GM12892 (cell line): ENCODE data around the gene SPTLC3.

Source experiments
- DNase-seq: peaks from one replicate; pipeline ENCODE4 v3.0.0; 2011; ENCODE audit not compliant: insufficient read length
- FAIRE-seq: peaks from 2 replicates; lab custom pipeline; 2011; peaks lifted over from hg19 to GRCh38; lab: Jason Lieb, UNC
- POLR2A ChIP-seq: IDR thresholded peaks from 2 replicates; pipeline ENCODE4 v1.6.1; 2011; ENCODE audit warnings: low read depth, low read length, control low read depth
- POLR2AphosphoS5 ChIP-seq: IDR thresholded peaks from 2 replicates; pipeline ENCODE4 v1.6.1; 2011; ENCODE audit warnings: low read depth, low read length, control low read depth
- TAF1 ChIP-seq: IDR thresholded peaks from 2 replicates; pipeline ENCODE4 v1.6.1; 2011; ENCODE audit warnings: low read depth, mild to moderate bottlenecking, control low read depth, low read length, borderline replicate concordance

SPTLC3 gene

DNA sequence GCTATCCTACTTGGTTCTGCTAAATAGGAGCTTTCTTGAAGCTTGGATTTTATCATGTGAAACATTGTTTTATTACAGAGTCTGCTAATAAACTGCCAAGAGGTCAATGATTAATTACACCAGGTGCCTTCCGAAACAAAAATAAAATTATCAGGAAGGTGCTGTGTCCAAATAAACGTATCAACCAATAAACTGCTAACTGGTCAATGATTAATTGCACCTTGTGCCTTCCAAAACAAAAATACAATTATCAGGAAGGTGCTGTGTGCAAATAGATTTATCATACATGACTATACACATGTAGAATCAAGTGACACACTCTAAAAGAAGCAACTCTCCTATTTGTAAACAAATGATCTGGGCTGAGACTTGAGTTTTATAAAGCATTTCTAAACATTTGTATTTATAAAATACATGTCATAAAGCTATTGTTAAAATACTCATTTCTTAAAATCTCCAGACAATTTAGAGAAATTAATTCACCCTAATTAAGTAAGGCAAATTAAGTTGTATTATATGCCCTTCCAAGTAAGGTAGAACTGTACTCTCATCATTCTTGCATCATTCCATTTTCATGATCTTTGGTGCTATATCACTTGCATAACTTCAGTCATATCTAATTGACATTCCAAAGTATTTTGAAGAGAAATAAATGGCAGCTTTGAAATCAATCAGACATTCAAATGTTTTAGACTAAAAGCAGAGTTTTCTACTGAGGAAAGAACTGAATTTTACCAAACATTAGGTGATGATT lies 26.8 kb downstream of the SPTLC3 start:
- TF ChIP-seq POLR2A = no peak
- TF ChIP-seq TAF1 = no peak
- TF ChIP-seq POLR2AphosphoS5 = no peak
- DNase-seq = no peak
- no peak for FAIRE-seq

DNA sequence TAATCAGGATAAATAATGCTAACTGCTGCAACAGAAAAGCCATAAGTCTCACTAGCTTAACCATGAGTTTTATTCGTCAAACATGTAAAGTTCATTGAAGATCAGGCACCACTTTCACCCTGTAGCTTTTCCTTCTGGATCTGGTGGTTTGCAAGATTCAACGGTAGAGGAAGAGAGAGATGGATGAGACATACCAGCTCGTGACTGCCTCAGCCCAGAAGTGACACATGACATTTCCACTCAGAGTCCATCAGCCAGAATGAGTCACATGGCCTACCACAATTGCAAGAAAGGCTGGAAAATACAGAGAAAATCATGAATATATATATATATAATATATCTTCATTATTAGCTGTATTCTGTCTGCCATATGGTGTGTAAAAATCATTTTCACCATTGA lies 29.0 kb downstream of the SPTLC3 start:
- no peak for DNase-seq
- no peak for TF ChIP-seq POLR2A
- TF ChIP-seq POLR2AphosphoS5 = no peak
- TF ChIP-seq TAF1 = no peak
- no peak for FAIRE-seq

GRCh38 chr20:13041574-13042457 lies 33.0 kb downstream of the SPTLC3 start:
- FAIRE-seq (no peak), DNase-seq (no peak)
- no peak for TF ChIP-seq TAF1
- no peak for TF ChIP-seq POLR2AphosphoS5
- TF ChIP-seq POLR2A = no peak

- TF ChIP-seq TAF1 (no peak), POLR2AphosphoS5 (no peak), POLR2A (no peak)
- FAIRE-seq = no peak
- DNase-seq = no peak
These were observed 33.7 kb downstream of the SPTLC3 start for GRCh38 chr20:13042458-13042794.

DNA sequence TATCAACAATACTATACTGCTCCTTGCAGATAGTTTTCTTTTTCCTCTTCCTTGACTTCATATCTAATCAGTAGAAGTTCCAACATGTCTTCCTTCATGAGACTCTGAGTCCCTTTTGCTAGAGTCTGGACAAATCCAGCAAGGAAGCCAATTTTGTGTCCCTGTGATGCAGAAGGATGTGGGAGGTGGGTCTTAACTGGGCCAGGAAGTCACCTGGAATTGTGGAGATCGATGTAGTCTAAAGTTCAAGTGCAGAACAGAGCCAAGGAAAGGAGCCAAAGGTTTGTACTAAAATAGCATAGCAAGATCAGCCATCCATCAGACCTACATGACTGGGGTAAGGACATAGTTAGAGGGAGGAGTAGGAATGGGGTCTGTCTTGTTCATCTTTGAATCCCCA lies 37.6 kb downstream of the SPTLC3 start:
- no peak for DNase-seq
- TF ChIP-seq TAF1 (no peak), POLR2AphosphoS5 (no peak), POLR2A (no peak)
- no peak for FAIRE-seq

GRCh38 chr20:13054011-13054410 lies 45.2 kb downstream of the SPTLC3 start:
- TF ChIP-seq POLR2AphosphoS5 (no peak), TAF1 (no peak), POLR2A (no peak)

DNA sequence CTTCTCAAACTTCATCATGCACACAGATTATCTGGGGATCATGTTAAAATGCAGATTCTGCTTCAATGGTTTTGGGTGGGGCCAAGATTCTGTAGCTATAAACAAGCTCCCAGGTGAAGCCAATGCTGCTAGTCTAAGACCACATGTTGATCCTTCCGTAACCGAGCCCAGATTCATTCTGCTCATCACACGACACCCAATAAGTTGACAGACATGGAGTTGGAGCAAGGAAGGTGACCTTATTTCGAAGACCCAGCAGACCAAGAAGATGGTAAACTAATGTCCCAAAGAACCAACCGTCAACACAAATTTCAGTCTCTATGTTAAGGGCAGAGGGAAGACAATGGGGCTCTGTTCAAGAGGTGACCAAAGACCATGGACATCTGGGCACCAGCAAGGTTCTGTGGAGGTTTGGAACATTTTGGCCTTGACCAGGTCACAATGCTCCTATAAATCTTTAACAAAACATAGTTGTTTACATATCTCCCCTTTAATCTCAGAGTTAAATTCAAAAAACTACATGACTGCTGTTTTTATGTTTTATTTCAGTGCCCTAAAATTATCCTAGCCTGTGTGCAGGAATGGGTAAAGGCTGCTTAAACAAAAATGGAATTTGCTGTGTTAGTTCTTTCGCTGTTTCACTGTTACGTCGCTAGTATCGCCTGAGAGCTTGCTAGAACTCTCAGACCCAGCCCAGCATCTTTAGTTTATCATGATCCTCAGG lies 50.1 kb downstream of the SPTLC3 start:
- DNase-seq = no peak
- FAIRE-seq = no peak
- TF ChIP-seq POLR2A (no peak), TAF1 (no peak), POLR2AphosphoS5 (no peak)

More at GRCh38 chr20:13054011-13054410, 45.2 kb downstream of the SPTLC3 start:
- FAIRE-seq (no peak), DNase-seq (no peak)

DNA sequence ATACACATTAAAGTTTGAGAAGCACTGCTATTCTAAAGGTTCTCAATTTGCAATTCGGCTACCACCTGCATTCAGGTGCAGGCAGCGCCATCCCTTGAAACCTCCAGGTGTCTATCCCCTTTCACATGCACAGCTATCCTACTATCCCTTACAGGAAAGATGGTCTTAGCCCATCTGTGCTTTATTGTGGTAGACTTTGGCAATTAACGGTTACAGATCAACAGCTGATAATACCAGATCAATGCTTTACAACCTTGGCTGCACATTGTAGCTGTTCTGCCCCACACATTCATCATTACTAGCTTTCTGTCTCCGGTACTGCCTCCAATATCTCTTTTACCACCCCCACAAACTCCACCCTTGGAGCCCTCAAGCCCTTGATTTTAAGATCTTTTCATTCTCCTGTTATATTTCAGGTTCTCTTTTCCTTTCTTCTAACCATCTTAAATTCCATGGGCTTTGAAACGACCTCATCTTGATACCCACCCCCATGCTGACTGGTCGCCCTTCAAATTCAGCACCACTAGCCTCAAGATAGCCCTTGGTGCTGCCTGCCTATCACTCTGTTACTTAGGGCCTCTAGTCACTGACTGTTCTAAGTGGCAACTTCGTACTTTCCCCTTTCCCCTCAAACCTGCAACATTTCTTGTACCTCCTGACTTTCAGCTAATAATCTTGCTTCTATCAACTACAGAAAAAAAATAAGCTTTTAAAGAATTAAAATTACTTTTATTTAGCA lies 50.8 kb downstream of the SPTLC3 start:
- no peak for TF ChIP-seq POLR2AphosphoS5
- no peak for TF ChIP-seq TAF1
- no peak for TF ChIP-seq POLR2A
- DNase-seq (no peak), FAIRE-seq (no peak)

GRCh38 chr20:13060327-13060726 lies 51.6 kb downstream of the SPTLC3 start:
- FAIRE-seq = no peak
- no peak for TF ChIP-seq POLR2AphosphoS5
- TF ChIP-seq TAF1 = no peak
- DNase-seq = no peak

DNA sequence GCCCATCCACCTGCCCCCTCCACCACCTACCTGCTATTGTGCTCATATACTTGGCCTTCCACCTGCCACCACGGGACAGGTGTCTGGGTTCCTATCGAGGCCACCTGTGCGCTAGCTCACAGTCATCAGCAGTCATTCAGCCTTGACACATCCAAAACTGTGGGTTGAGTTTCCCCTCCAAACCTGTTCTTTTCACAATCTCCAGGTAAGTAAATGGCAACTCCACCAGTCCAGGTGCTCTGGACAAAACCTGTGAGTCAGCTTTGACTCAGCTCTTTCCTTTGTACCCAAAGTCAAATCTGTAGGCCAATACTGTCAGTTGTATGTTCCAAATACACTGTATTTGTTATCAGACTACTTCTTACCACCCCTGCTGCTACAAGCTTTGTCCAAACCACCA lies 52.6 kb downstream of the SPTLC3 start:
- no peak for DNase-seq
- TF ChIP-seq POLR2AphosphoS5 = no peak
- no peak for TF ChIP-seq POLR2A
- no peak for TF ChIP-seq TAF1

DNA sequence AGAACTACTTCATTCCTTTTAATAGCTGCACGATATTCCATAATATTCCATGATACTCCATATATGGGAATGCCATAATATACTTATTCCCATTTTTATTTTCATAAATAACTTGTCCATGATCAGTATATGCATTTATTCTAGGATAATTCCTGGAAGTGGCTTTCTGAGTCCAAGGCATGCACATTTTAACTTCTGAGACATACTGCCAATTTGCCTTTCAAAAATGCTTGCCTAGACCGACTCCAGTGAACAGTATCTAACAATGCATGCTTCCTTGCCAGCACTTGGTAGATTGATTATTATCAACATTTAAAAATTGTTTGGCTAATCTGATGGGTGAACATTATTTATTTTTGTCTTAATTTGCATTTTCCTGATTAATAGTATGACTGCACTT lies 54.0 kb downstream of the SPTLC3 start:
- DNase-seq = no peak
- no peak for FAIRE-seq
- TF ChIP-seq POLR2AphosphoS5 (no peak), POLR2A (no peak), TAF1 (no peak)

More for the DNA sequence above, 52.6 kb downstream of the SPTLC3 start:
- FAIRE-seq = no peak
